ENCODE data around the gene FKTN.

Gene FKTN

GRCh38 chr9:105679257-105680022, 121.5 kb downstream of the FKTN start:
- DNase-seq = no peak

- DNase-seq = no peak
These were observed 123.4 kb downstream of the FKTN start for GRCh38 chr9:105681313-105681712.

- DNase-seq = no peak
These were observed 123.8 kb downstream of the FKTN start for GRCh38 chr9:105681724-105682123.

GRCh38 chr9:105683688-105684275, 125.9 kb downstream of the FKTN start:
- no peak for DNase-seq

- DNase-seq = no peak
These were observed 129.0 kb downstream of the FKTN start for GRCh38 chr9:105686936-105687335.

All from activated CD4-positive, alpha-beta T cell treated with anti-CD3 and anti-CD28 coated beads, Interleukin-2, Interleukin-6, amounts not matched to agents 100 ng/mL and 50 ng/mL, durations not matched to agents 16 hours and 8 hours (primary cell).